T-helper 1 cell (primary cell): Measurements from ENCODE around the gene CPSF3.

ENCODE experiments used
- DNase-seq, 5 donors: peaks; one replicate each; pipeline ENCODE4 v3.0.0-alpha.2; 2012 to 2020

Gene CPSF3

DNA sequence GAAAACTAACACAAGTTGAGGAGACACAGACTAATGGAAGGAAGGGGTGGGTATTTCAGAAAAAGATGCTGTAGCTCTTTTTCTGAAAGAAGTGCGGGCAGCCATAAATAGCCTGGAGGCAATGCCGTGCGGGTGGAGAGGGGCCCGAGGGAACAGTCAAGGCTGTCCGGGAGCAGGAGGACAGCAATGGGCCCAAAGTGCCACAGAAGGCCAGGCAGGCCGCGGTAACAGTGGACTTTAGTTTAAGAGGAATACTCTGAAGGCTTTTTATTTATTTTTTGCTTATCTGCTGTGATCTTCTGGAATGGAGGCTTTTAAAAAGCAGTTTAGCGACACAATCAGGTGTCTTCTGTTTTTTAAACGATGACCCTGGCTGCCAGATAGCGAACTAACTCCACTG is 3.0 kb upstream of the CPSF3 start:
- no peak for DNase-seq

DNA sequence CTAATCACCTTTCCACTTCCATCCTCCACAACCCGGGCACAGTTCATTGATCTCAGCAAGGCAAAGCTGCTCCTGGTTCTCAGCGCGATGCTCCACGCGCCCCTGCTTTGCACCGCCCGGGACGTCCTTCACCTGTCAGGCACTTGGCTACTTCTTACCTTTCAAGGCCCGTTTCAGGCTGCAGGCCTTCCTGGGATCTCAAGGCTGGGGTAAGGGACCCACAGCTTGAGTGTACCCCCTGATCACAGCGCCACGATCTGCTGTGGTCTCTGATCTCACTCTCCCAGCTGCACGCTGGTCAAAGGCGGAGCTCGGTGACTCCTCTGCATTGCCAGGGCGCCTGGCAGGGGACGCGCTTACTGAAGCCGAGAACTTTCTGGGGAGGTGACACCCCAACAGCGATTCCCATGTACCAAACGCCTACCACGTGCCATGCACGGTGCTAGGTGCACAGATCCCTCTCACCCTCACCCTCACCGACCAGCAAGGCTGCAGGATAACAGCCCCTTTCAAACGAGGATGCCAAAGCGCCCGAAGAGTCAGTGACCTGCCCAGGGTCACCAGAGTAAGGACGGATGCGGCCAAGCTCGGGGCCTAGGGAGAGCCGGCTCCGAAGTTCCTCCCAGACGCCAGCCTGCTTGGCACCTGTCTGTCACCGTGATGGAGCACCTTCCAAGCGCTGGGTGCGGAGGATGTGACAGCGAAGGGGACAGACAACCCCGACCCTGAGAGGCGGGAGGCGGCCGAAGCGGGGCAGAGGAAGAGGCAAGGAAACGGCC is 944 bp upstream of the CPSF3 start:
- DNase-seq = peak in 4 of 5 donors; percentile 16 to 58 (median 23)

DNA sequence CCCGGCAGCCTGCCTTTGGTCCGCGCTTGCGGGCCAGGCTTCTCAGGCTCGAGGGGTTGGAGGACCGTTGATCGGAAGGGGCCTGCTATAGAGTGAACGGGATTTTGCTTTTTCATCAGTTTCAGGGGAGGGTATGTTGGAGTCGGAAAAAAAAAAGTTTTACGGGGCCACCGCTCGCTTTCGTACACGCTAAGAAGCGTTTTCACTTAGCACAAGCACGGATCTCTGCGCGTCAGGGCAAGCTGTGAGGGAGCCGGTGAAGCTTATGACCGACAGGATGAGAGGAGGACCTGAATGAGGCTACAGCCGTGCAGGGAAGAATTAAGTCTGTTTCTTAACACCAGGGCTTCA is 443 bp downstream of the CPSF3 start:
- peak in 2 of 5 donors; percentile 13 to 47 for DNase-seq

DNA sequence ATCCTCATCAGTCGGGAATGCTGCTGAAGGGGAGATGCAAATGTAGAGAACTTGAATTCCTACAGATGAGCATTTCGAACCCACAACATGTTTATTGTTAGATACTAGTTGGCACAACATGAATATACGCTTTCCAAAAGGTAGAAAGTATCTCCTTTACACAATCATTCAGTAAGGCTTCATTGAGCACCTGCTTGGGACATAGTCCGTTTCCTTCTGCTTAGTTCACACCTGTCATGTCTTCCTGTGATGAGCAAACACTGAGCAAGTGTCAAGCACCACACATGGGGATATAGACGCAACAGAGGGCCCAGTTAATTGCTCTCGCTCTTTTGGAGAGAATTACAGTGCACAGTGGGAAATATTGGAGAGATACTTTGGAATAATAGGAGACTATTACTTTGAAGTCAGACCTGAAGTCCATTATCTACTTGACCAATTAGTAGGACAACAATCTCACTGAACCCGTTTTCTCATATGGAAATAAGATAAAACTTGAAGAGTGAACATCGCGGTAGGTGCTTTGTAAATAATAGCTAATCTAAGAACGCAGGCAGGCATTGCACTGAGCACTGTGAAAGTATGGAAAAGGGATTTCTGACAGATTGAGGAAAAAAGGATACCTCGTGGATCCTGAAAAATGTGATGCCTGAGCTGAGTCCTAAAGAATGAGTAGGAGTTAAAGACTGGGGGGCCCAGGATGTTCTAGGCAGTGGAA is 1.2 kb downstream of the CPSF3 start:
- no peak for DNase-seq

DNA sequence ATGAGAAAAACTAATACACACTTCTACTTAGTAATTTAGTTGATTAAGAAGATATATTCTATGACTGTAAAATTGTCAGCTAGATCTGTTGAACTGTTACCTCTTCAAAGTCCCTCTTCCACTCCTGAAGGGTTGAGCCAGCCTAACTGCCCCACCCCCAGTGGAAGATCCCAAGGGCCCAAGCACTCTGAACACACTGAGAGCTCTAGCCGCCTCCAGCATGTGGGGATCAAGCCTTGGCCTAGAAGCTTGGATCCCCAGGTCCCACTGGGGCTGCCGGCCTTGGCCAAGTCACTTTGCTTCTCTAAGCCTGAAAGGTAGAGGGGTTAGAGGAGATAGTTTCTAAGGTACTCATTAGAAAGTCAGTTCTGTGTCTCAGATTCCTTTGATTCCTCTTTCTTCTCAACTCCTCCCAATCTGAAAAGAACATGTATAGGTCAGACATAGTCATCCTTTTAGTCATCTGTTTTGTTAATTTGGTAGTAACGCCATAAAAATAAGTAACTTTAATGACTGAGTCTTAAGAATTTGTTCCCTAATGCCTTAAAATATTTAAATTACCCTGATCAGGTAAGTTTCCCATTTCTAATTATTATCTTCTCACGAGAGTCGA is 5.6 kb downstream of the CPSF3 start:
- no peak for DNase-seq

DNA sequence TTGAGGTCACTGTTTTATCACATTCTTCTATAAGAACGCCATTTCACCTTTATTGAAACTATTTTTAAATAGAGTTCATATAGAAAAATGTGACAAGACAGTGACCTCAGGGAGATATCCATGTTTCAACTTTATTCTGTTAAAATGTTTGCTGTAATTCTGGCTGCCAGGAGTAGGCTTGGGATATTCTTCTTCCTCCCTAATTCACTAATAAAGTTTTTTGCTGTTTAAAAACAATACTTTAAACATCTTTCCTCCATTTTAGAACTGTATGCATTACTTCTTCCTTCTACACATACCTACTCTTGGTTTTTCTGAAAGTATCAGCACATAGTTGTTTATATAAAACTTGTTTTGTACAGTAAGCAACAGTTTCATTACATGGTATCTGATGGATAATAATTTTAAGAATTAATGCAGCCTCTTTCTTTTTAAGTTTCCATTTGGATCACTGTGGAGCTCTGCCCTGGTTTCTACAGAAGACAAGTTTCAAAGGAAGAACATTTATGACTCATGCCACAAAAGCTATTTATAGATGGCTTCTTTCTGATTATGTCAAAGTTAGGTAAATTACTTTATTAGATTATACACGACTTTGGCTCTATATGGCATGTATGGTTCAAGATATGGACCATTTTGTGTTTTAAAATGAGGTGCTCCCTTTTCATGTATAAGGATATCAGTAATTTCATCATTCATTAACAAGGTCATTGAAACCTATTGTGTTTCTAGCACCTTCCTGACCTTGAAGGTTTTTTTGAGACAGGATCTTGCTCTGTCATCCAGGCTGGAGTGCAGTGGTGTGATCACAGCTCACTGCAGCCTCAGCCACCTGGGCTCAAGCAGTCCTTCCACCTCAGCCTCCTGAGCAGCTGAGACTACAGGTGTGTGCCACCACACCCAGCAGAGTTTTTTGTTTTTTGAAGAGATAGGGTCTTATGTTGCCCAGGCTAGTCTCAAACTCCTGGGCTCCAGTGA is 7.2 kb downstream of the CPSF3 start:
- DNase-seq = no peak

DNA sequence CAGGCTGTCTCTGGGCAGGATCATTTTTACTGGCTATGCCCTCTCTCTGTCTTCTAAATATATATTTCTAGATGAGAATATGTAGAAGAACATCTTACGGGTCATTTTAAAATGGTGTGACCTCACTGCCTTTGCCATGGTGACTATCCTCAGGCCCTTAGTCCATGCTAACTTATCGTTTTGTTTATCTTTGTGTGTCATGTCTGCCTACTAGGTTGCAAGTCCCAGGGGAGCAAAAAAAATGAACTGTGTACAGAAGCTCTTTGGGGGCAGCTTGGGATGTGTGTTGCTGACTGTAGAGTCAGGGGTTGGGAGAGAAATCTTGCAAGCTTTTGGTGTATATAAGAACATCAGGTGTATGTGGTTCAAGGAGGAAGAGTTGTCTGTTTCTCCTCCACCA is 11.0 kb downstream of the CPSF3 start:
- no peak for DNase-seq

DNA sequence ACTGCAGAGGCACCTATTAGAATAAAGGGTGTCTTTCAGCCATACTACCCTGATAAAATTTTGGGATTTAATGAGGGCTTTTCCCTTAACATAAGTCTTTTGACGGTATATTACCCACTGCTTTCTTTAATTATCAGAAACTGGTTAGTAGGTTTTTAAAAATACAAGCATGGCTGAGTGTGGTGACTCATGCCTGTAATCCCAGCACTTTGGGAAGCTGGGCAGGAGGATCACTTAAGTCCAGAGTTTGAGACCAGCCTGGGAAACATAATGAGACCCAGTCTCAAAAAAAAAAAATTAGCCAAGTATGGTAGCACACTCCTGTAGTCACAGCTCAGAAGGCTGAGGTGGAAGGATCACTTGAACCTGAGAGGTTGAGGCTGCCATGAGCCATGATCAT is 16.1 kb downstream of the CPSF3 start:
- no peak for DNase-seq

DNA sequence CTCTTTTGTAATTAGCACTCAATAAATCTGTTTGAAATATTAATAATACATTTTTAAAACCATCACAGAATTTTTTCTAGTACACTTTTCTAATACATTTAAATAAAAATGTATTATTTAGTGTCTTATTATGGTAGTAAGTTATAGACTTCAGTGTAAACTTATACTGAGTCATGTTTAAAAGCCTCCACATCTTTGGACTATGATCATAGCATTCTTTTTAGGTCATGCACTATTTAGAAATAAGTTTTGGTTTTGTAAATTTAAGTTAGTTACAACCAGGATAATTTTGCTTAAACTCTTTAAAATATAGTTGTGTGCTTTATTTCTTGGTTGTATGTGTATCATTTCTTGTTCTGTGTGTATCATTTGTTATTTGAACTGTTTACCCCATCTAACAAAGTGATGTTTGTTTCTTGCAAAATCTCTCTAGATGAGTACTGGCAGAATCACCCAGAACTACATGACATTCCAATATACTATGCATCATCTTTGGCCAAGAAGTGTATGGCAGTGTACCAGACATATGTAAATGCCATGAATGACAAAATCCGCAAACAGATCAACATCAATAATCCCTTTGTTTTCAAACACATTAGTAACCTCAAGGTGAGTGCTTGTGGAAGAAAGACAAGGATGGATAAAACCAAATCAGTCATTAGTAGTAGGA is 16.7 kb downstream of the CPSF3 start:
- DNase-seq = no peak

DNA sequence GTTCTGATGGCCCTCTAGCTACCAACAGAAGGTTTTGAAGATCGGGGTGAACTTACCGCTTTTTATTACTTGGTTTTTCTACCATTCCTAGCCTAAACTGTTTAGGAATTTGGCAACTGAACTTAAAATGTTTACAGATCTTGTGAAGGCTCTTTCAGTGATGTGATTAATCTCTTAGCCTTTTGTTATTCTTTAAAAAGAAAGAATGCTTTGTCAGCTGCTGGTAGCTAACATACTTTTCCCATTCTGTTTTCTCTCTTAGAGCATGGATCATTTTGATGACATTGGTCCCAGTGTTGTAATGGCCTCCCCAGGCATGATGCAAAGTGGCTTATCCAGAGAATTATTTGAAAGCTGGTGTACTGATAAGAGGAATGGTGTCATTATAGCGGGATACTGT is 18.1 kb downstream of the CPSF3 start:
- DNase-seq = no peak

DNA sequence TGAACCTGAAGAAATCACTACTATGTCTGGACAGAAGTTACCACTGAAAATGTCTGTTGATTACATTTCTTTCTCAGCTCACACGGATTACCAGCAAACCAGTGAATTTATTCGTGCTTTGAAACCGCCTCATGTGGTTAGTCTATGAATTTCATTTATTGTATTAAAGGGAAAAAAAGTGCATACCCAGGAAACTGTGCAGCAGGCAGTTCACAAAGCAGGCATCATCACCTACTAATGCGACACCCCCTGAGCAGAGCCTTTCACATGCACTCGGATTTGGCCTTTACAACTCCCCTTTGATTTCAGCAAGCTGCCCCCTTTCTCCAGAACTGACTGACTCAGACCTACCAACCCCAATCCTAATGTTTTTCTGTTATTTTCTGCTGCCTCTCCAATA is 20.1 kb downstream of the CPSF3 start:
- no peak for DNase-seq

DNA sequence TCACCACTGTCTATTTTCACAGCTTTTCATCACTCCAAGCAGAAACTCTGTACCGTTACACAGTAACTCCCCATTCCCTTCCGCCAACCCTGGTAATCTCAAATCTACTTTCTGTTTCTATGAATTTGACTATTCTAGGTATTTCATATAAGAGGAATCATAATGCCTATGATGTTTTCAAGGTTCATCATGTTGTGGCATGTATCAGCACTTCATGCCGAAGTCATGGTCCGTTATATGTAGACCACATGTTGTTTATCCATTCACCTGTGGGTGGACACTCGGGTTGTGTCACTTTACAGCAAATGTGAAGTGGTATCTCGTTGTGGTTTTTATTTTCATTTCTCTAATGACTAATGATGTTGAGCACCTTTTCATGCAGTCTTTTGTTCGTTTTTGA is 21.6 kb downstream of the CPSF3 start:
- peak in 1 of 5 donors; percentile 27 for DNase-seq

DNA sequence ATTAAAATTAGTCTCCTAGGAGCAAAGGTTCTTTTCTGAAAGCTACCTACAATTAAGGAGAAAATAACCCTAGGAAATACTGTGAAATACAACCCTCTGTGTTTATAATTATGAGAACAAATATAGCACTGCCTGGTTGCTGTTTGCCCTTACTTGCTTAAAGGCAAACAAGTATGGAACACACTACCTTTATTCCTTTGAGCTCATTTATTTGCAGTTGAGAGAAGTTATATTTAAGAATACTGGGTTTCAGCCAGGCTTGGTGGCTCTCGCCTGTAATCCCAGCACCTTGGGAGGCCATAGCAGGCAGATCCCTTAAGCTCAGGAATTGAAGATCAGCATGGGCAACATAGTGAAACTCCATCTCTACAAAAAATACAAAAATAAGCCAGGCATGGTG is 27.8 kb downstream of the CPSF3 start:
- DNase-seq = no peak

DNA sequence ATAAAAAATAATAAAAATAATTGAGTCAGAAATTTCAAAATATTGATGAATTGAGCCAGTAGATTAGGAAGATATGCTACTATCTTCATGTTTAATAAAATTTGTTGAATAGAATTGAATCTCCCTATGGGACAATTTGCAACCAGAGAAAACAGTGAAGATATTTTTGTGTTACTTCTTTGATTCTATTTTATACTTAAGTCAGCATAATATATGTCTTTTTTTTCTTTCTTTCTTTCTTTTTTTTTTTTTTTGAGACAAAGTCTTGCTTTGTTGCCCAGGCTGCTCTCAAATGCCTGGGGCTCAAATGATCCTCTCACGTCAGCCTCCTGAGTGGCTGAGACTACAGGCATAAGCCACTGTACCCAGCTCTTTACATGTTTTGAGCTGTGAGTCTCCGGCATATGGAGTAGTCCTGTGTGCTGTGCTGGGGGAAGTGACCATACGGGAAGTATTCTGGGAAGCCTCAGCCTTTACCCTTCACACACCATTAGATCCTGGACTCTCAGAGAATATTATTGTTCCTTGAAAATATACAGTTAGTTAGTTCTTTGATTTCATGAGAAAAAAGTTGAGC is 37.1 kb downstream of the CPSF3 start:
- no peak for DNase-seq

DNA sequence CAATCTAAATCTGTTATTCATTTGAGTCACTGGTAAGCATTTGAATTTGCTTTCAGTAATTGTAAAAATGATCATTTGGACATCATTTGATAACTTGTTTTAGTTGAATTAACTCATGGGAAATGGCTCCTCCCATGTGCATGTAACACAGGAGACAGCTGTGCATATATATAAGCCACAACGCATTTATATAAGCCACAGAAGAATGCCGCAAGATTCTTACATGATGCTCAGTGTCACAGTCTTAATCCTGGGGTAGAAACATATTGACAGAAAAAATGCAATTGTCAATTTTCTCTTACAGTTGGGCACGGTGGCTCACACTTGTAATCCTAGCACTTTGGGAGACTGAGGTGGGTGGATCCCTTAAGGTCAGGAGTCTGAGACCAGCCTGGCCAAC is 37.6 kb downstream of the CPSF3 start:
- no peak for DNase-seq

DNA sequence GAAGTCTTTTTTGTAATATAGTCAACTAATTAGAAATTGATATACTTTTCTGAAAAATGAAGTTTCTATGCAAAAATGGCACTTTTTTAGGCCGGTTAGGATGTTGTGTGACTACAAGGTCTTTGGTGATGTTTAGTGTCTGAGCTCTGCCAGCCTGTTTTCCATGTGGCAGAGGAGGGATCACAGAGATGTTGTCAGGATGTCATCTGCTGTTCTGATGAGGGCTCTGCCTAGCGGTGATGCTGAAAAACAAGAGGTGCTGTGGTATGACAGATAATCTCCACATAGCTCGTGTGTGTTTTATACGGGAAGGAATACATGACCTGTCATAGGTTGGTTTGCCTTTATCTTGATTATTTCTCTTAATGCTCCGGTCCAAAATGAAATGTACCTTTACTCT is 38.9 kb downstream of the CPSF3 start:
- no peak for DNase-seq

DNA sequence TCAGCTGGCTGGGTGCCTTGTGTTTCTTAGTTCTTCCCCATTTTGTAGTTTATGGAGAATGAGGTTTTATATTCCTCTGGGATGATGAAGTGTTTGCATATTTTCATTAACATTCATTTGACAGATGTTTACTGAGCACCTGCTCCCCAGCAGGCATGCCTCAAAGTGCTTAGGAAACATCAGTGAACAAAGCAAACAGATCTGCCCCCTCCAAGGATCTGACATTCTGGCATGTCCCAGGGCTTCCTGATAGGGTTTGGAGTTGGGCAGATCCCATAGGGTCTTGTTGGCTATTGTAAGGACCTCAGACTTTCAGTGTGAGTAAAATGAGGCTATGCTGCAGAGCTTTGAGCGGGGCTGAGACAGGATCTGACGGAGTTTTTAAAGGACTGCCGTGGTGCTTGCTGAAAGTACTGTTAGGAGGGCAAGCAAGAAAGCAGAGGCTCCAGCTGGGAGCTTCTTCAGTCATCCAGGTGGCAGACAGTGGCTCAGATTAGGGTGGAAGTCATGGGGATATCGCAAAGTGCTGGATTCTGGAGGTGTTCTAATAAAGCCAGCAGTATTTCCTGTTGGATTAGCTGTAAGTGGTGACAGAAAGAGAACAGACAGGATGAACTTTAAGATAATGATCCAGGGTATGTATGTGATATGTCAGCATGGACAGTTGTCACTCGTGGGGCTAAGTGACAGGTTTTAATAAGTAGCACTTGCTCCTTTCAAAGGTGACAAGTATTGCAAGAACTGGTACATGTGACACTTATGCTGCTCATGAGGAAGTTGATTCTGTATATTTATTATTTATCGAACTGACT is 39.6 kb downstream of the CPSF3 start:
- no peak for DNase-seq

DNA sequence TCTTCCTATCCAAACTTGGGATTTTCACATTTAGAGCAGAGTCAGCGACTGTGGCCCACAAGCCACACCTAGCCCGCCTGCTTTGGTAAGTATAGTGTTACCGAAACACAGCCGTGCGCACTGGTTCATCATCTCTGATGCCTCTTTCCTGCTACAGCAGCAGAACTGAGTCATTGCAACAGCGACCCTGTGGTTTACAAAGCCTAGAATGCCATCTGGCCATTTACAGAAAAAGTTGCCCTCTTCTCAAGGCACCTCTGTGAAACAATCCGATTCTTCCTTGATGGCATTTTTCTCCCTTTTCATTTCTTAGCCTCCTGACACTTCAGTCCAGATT is 40.2 kb downstream of the CPSF3 start:
- DNase-seq = peak in 1 of 5 donors; percentile 51

DNA sequence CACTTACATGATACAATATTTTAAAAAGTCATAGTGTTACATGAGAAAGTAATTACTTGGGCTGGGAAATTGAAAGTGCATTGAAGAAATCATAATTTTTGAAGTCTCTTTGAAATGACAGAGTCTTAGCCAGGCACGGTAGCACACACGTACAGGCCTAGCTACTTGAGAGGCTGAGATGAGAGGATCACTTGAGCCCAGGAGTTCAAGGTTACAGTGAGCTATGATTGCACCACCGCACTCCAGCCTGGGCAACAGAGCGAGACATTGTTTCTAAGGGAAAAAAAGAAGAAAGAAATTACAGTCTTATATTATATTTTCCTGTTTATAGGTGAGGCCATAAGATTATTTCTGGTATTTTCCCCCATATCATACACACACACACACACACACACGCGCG is 41.7 kb downstream of the CPSF3 start:
- no peak for DNase-seq

DNA sequence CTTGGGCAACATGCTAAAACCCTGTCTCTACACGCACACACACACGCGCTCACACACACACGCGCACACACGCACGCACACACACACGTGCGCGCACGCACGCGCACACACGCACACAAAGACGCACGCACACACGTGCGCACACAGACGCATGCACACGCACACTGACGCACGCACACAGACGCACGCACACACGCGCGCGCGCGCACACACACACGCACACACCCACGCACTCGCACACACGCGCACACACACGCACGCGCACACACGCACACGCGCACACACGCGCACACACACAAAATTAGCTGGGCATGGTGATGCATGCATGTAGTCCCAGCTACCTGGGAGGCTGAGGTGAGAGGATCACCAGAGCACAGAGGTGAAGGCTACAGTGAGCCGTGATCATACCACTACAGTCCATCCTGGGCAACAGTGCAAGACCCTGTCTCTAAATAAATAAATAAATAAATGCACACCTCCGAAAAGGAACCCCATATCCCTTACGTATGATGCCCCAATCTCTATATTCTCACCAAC is 42.8 kb downstream of the CPSF3 start:
- no peak for DNase-seq

DNA sequence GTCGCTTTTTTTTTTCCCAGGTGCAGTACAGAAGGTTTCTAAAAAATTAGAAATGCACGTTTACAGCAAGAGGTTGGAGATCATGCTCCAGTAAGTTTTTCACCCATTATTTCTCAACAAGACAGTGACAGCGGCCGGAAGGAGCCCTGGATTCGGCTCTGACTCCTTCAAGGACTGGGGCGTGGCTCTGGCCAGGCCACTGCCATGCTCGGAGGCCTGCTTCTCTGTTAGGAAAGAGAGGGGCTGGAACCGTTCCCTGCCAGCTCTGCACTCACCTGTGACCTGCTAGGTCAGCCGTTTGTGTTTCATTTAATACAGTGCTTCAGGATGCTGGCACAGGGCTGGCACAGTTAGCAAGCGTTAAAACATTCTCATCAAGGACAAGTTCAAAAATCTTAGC is 44.2 kb downstream of the CPSF3 start:
- no peak for DNase-seq
